Measurements from ENCODE around the gene SMIM12.

Gene SMIM12, protein sequence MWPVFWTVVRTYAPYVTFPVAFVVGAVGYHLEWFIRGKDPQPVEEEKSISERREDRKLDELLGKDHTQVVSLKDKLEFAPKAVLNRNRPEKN

DNA sequence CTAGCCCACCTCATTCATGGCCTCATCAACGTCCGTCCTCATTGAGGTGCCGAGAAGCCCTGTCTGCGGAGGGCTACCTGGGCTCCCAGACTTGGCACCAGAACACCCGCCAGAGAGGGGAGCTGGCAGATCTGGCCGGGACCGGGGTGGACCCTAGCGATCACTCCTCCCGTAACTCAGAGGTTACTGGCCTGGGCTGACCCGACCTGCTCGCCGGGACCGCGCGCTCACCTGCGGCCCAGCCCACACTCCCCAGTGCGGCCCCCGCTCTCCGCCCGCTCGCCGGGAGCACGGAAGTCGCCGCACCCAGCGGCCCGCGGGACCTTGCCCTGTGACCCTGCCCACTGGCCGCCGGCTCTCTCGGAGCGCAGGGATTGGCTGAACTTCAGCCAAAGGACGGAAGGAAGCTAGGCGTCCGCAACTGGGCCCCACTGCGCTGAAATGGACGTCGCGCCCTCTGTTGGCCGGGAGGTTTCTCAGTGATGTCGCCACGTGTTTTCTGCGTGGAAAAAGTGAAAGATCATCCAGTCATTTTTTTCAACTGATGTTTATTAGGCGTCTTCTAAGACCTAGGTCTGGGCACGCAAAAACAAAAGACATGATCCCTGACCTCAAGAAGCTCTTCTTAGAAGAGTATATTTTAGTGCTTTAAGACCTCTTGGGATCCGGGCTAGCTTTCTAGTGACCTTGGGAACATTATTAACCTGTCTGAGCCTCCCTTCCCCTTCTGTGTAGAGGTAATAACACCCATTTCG, at the start of gene SMIM12:
Gene SMIM12, minus strand, starts transcription at position 304 of the 755 bp plus-strand sequence. CDS start 3,772 bp downstream, outside the sequence.
- TF ChIP-seq Cebpa-rat (IDR thresholded peaks at IDR 0.05): no peak
- H3K27me3 ChIP-seq: no peaks in the 10 kb centered on the region

DNA sequence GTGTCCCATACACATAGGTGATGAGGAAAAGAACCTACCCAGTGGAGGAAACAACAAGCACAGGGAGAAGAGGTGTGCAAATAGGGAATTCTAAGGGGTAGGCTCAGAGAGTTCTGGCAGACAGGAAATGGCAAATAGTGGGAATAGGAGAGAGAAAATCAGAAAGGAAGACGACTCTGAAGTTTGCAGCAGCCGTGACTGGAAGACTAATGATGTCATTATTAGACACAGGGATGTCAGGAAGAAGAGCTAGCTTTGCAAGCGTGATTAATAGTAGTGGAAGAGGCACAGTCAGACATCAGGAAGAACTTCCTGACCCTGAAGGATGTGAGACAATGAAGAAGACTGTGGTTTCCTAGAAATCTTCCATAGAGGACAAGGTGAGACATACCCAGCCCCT, 48.8 kb upstream of the SMIM12 start:
- no peak overlapping the region for H3K9ac ChIP-seq
- no peaks in the 10 kb centered on the region for H3K27me3 ChIP-seq
- H3K36me3 ChIP-seq: peaks cover 0 to 8% (median 0%) of the 10 kb centered on the region in 11 experiments; a peak in 1 of 22 replicates
- no peak for TF ChIP-seq Cebpa-rat (IDR thresholded peaks at IDR 0.05)
- H3K4me2 ChIP-seq: no peak overlapping the region
- H3K4me3 ChIP-seq: no peak overlapping the region
- H3K9me3 ChIP-seq (replicated peaks in 1 of 11): no peaks in the 10 kb centered on the region
- H3K4me1 ChIP-seq: no peaks in the 10 kb centered on the region
- no peak overlapping the region for H3K27ac ChIP-seq
- H4K20me1 ChIP-seq: peaks cover 0 to 42% (median 0%) of the 10 kb centered on the region in 11 experiments; a peak in 10 of 22 replicates

More for the DNA sequence above, at the start of gene SMIM12:
- peaks cover 0 to 39% (median 31%) of the 10 kb centered on the region in 11 experiments; a peak in 16 of 22 replicates for H4K20me1 ChIP-seq
- no peaks in the 10 kb centered on the region for H3K9me3 ChIP-seq (replicated peaks in 1 of 11)
- H3K4me2 ChIP-seq: peak within 1 kb of the TSS; percentile 86 to 99 (median 95)
- peaks cover 13 to 23% (median 22%) of the 10 kb centered on the region in 11 experiments for H3K36me3 ChIP-seq
- H3K27ac ChIP-seq: peak within 1 kb of the TSS; percentile 76 to 93 (median 87)
- H3K4me1 ChIP-seq: peaks cover 20 to 25% (median 22%) of the 10 kb centered on the region in 10 experiments
- H3K9ac ChIP-seq: peak within 1 kb of the TSS; percentile 84 to 96 (median 91)
- peak within 1 kb of the TSS; percentile 80 to 100 (median 90) for H3K4me3 ChIP-seq

DNA sequence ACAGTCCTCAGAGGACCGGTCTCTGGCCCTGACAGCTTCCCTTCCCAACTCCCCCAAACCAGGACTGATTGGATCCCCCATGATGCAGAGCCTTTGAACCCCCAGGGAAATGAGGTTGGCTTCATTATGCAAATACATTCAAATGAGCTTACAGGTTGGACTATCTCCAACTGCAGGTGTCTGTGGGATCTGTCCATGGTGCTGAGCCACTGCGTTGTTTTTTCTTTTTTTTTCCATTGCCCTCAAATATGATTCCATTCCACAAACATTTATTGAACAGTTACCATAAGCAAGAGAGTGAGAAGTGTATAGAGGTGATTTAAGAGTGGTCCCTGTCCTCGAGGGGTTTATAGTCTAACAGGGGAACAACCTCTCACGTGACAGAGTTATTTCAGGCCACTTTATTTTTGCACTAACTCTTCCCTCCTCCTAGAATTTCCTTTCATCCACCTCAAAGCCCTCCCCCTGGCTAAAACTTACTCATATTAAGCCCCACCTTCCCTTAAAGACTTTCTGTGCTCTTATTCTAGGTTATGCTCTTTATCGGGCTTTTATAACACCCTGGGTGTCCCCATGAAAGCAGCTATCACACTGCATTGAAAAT, 48.0 kb upstream of the SMIM12 start:
- Histone ChIP-seq H3K4me1 (no peaks in the 10 kb centered on the region), H3K9me3 (replicated peaks in 1 of 11) (no peaks in the 10 kb centered on the region), H3K27ac (no peak overlapping the region), H3K4me2 (no peak overlapping the region), H3K9ac (no peak overlapping the region), H4K20me1 (peaks cover 0 to 39% (median 2%) of the 10 kb centered on the region in 11 experiments; a peak in 11 of 22 replicates), H3K27me3 (no peaks in the 10 kb centered on the region), H3K4me3 (no peak overlapping the region), H3K36me3 (peaks cover 0 to 8% (median 0%) of the 10 kb centered on the region in 11 experiments; a peak in 1 of 22 replicates)
- no peak for TF ChIP-seq Cebpa-rat (IDR thresholded peaks at IDR 0.05)

DNA sequence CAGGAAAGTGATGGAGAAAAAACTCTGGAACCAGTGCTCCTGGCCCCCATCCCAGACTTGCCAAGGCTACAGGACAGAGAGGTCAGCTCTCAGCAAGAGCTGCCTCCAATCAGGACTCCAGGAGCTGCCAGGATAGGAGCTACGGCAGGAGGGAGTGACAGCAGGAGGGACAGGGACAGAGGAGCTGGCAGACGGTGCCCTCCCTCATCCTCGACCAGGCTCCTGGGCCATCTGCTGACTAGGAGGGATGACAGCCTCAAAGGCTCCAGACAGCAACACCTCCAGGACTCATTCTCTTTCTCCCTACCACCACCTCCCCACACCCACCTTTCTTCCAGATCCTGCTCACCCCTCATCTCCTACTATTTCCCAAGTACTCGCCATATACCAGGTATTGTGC, 47.2 kb upstream of the SMIM12 start:
- Histone ChIP-seq H3K4me2 (no peak overlapping the region), H4K20me1 (peaks cover 0 to 35% (median 9%) of the 10 kb centered on the region in 11 experiments; a peak in 10 of 22 replicates), H3K4me1 (no peaks in the 10 kb centered on the region), H3K27ac (no peak overlapping the region), H3K27me3 (no peaks in the 10 kb centered on the region), H3K36me3 (peaks cover 0 to 8% (median 0%) of the 10 kb centered on the region in 11 experiments; a peak in 1 of 22 replicates), H3K9me3 (replicated peaks in 1 of 11) (no peaks in the 10 kb centered on the region), H3K9ac (no peak overlapping the region), H3K4me3 (no peak overlapping the region)
- no peak for TF ChIP-seq Cebpa-rat (IDR thresholded peaks at IDR 0.05)

DNA sequence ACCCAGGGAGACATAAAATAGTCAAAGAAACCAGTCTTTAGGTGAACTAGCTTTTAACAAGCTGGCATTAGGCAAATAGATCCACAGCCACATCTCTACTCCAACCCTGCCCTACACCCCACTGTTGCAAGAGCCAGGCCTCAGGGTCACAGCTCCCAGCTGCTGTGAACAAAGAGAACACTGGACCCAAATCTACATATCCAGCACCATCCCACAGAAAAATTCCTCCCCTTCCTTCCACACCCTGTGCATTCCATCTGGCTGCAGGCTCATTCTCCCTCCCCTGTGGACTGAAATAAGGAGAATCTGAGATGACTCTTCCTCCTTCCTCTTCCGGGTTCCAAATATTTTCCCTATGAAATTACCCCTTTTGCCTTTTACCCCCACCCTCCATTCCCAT, 46.7 kb upstream of the SMIM12 start:
- Histone ChIP-seq H3K27me3 (no peaks in the 10 kb centered on the region), H3K4me3 (no peak overlapping the region), H3K9me3 (replicated peaks in 1 of 11) (no peaks in the 10 kb centered on the region), H3K27ac (no peak overlapping the region), H3K4me1 (no peaks in the 10 kb centered on the region), H3K4me2 (no peak overlapping the region), H3K36me3 (peaks cover 0 to 8% (median 0%) of the 10 kb centered on the region in 11 experiments; a peak in 1 of 22 replicates), H3K9ac (no peak overlapping the region), H4K20me1 (peaks cover 0 to 33% (median 9%) of the 10 kb centered on the region in 11 experiments; a peak in 10 of 22 replicates)
- no peak for TF ChIP-seq Cebpa-rat (IDR thresholded peaks at IDR 0.05)

DNA sequence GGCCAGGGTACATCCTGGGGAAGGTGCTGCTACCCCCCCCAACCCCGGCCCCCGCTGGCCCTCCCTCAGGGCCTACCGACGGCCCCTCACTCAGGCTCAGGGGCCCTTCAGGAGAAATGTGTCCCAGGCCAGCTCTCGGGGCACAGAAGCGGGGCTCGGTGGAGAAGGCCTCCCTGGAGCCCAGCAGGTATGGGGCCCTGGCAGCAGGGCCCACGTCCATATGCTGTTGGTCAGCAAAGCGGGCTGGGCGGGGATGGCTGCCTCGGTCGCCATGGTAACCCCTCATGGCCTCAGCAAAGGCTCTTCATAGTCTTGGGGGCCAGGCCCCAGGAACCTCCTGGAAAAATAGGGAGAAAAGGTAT, 45.5 kb upstream of the SMIM12 start:
- H3K27me3 ChIP-seq: no peaks in the 10 kb centered on the region
- H3K4me2 ChIP-seq: no peak overlapping the region
- no peak overlapping the region for H3K27ac ChIP-seq
- no peak for TF ChIP-seq Cebpa-rat (IDR thresholded peaks at IDR 0.05)
- H4K20me1 ChIP-seq: peaks cover 0 to 28% (median 9%) of the 10 kb centered on the region in 11 experiments; a peak in 10 of 22 replicates
- H3K4me3 ChIP-seq: no peak overlapping the region
- peaks cover 0 to 8% (median 0%) of the 10 kb centered on the region in 11 experiments; a peak in 1 of 22 replicates for H3K36me3 ChIP-seq
- no peak overlapping the region for H3K9ac ChIP-seq
- H3K4me1 ChIP-seq: no peaks in the 10 kb centered on the region
- H3K9me3 ChIP-seq (replicated peaks in 1 of 11): no peaks in the 10 kb centered on the region

DNA sequence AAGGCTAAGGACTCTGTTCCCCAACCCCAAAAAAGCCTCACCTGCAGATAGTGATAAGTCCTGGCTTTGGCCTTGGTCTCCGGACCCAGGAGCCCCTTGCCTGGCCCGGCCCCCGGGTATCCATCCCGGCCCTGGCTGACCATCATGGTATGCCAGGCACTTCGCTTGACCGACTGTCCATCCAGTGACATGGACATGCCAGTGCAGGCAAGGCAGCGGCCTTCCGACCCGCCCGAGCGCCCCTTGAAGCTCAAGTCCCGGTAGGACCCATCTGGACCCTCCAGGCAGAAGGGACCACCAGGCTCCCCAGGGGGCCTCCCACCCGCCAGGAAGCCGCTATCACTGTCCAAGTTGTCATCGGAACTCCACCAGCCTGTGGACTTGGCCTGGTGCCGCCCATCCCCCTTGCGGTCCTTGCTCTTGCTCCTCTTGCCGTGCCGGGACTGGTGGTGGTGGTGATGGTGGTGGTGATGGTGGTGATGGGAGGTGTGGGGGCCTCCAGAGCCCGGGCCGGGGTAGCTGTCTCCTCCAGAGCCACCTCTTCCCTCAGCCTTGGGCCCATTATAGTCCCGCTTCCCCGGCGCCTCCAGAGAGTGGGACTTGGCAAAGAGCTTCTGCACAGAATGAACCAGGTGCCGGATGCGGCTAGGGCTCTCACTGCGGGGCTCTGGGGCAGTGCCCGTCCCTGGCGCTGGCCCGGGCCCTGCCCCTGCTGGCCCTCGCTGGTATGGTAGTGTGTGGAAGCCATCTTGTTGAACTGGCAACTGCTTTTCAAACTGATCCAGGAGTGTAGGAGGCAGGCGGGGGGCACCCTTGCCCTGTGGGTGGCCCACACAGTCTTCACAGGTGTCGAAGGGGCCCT, 44.9 kb upstream of the SMIM12 start:
- no peak overlapping the region for H3K4me3 ChIP-seq
- H3K9ac ChIP-seq: no peak overlapping the region
- H3K36me3 ChIP-seq: peaks cover 0 to 8% (median 0%) of the 10 kb centered on the region in 11 experiments; a peak in 1 of 22 replicates
- no peaks in the 10 kb centered on the region for H3K27me3 ChIP-seq
- H3K9me3 ChIP-seq (replicated peaks in 1 of 11): no peaks in the 10 kb centered on the region
- TF ChIP-seq Cebpa-rat (IDR thresholded peaks at IDR 0.05): no peak
- no peak overlapping the region for H3K27ac ChIP-seq
- H3K4me2 ChIP-seq: no peak overlapping the region
- H4K20me1 ChIP-seq: peaks cover 0 to 28% (median 9%) of the 10 kb centered on the region in 11 experiments; a peak in 9 of 22 replicates
- H3K4me1 ChIP-seq: no peaks in the 10 kb centered on the region

DNA sequence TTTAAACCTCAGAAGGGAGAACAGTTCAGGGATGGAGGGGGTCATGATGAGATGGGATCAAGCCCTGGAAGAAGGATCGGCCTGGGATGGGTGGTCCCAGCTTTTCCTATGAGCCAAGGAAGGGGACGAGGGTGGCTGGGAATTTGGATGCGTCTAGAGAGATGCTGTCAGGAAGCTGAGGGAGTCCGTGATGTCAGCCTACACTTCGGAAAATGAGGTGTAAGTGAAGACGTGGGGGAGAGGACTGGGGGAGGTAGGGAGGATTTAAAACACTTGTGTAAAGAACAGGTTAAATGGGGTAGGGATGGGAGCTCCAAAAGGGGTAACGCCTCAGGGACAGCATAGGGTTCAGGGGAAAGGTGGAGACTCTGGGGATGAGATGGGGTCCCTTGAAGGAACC, 42.4 kb upstream of the SMIM12 start:
- H3K27ac ChIP-seq: no peak overlapping the region
- H3K9me3 ChIP-seq (replicated peaks in 1 of 11): no peaks in the 10 kb centered on the region
- no peak overlapping the region for H3K4me3 ChIP-seq
- no peak for TF ChIP-seq Cebpa-rat (IDR thresholded peaks at IDR 0.05)
- H3K9ac ChIP-seq: no peak overlapping the region
- H3K4me2 ChIP-seq: no peak overlapping the region
- H3K36me3 ChIP-seq: peaks cover 0 to 8% (median 0%) of the 10 kb centered on the region in 11 experiments; a peak in 1 of 22 replicates
- peaks cover 0 to 9% (median 0%) of the 10 kb centered on the region in 11 experiments; a peak in 5 of 22 replicates for H4K20me1 ChIP-seq
- H3K27me3 ChIP-seq: no peaks in the 10 kb centered on the region
- H3K4me1 ChIP-seq: peaks cover 0 to 12% (median 8%) of the 10 kb centered on the region in 10 experiments; a peak in 11 of 20 replicates
